A549 (cell line): ENCODE data around the gene HSD17B13. TPM values are rescaled to one million over a fixed set of nuclear protein-coding genes. Genes with fewer than 3 reads are reported as not detected.

Experiments
- ATAC-seq, 2 experiments: fragments of 200-7000 bp in 1 of 2; fragments of >200 bp in 1 of 2; cut with Nextera tagmentation in 1 of 2; cut with Tn5 transposase in 1 of 2; 3 replicates each; pipeline versions ENCODE4 v1.8.0 to v1.9.1; 2018 to 2020; ENCODE audit warnings: mild to moderate bottlenecking in 1 of 2, moderate library complexity in 1 of 2
- CTCF ChIA-PET: fragments of 300-600 bp; sonication (Branson Sonifier 250); formaldehyde crosslinking; extraction: SDS; loops from one replicate; lab custom pipeline; 2021; ENCODE audit warnings: antibody characterized with exemption, inconsistent platforms; lab: Yijun Ruan, JAX
- POLR2A ChIA-PET: fragments of 350-600 bp; formaldehyde crosslinking; extraction: SDS; loops from one replicate; lab custom pipeline; 2021; ENCODE audit warnings: antibody characterized with exemption, inconsistent platforms; lab: Yijun Ruan, JAX
- DNase-seq, 2 experiments: peaks; one replicate each; pipeline versions ENCODE4 v3.0.0 to v3.0.0-alpha.2; 2011 to 2016; ENCODE audit warnings: low read depth in 1 of 2, low spot score in 1 of 2
- FAIRE-seq: peaks from 2 replicates; lab custom pipeline; 2011; peaks lifted over from hg19 to GRCh38; lab: Jason Lieb, UNC
- H3K27ac ChIP-seq, 2 experiments: fragments of >200 bp; sonication (Bioruptor Twin); formaldehyde crosslinking; 3 replicates each; pipeline ENCODE4 v1.5.1; 2016 to 2017
- H3K4me1 ChIP-seq: fragments of >200 bp; sonication (Bioruptor Twin); formaldehyde crosslinking; 3 replicates; pipeline ENCODE4 v1.6.1; 2016
- H3K4me2 ChIP-seq: fragments of >200 bp; sonication (Bioruptor Twin); formaldehyde crosslinking; 3 replicates; pipeline ENCODE4 v1.6.1; 2016
- H3K4me3 ChIP-seq: fragments of >200 bp; sonication (Bioruptor Twin); formaldehyde crosslinking; 3 replicates; pipeline ENCODE4 v1.5.1; 2016
- H3K9me3 ChIP-seq: fragments of >200 bp; sonication (Bioruptor Twin); formaldehyde crosslinking; 3 replicates; pipeline ENCODE4 v1.6.1; 2016
- BHLHE40 ChIP-seq: IDR thresholded peaks from 2 replicates; pipeline ENCODE4 v1.6.1; 2012; ENCODE audit warnings: low read depth, low read length, inconsistent platforms
- CBX2 ChIP-seq: fragments of 200-600 bp; sonication (generic); IDR thresholded peaks from 2 replicates; pipeline ENCODE4 v1.6.1; 2016; ENCODE audit warnings: low read depth, mild to moderate bottlenecking, borderline replicate concordance
- CEBPB ChIP-seq, 2 experiments: fragments of >200 bp in 1 of 2; sonication (Bioruptor Twin) in 1 of 2; formaldehyde crosslinking in 1 of 2; IDR thresholded peaks; 2 replicates each; pipeline ENCODE4 v1.6.1; 2012 to 2016
- CHD4 ChIP-seq: fragments of 200-600 bp; sonication (generic); IDR thresholded peaks from 2 replicates; pipeline ENCODE4 v1.6.1; 2016; ENCODE audit warnings: antibody characterized with exemption, mild to moderate bottlenecking, borderline replicate concordance
- CTCF ChIP-seq: fragments of >200 bp; sonication (Bioruptor Twin); formaldehyde crosslinking; IDR thresholded peaks from 3 replicates; pipeline ENCODE4 v1.5.1; 2016
- EHMT2 ChIP-seq: fragments of 200-600 bp; sonication (generic); IDR thresholded peaks from 2 replicates; pipeline ENCODE4 v1.6.1; 2016; ENCODE audit warnings: antibody characterized with exemption, low read depth, mild to moderate bottlenecking, moderate library complexity
- FOXS1 ChIP-seq: fragments of 250-450 bp; sonication (Bioruptor Pico); IDR thresholded peaks from 2 replicates; pipeline ENCODE4 v1.5.0; 2020; ENCODE audit warnings: mild to moderate bottlenecking, moderate library complexity
- HDAC2 ChIP-seq: fragments of 200-600 bp; sonication (generic); IDR thresholded peaks from 2 replicates; pipeline ENCODE4 v1.6.1; 2016
- KDM5A ChIP-seq: fragments of 200-600 bp; sonication (generic); IDR thresholded peaks from 2 replicates; pipeline ENCODE4 v1.6.1; 2016; ENCODE audit warnings: antibody characterized with exemption, mild to moderate bottlenecking
- MAFK ChIP-seq: fragments of 450-650 bp; IDR thresholded peaks from 2 replicates; pipeline ENCODE4 v1.6.1; 2014; ENCODE audit not compliant: partially characterized antibody
- NPAS2 ChIP-seq: fragments of 250-450 bp; sonication (Bioruptor Pico); IDR thresholded peaks from 2 replicates; pipeline ENCODE4 v1.8.0; 2022; ENCODE audit warnings: mild to moderate bottlenecking, moderate library complexity, borderline replicate concordance
- NR3C1 ChIP-seq: fragments of >200 bp; sonication (Bioruptor Twin); formaldehyde crosslinking; IDR thresholded peaks from 3 replicates; pipeline ENCODE4 v1.6.1; 2017
- PBX3 ChIP-seq: IDR thresholded peaks from 2 replicates; pipeline ENCODE4 v1.6.1; 2012
- PHF8 ChIP-seq: fragments of 200-600 bp; sonication (generic); IDR thresholded peaks from 2 replicates; pipeline ENCODE4 v1.6.1; 2016; ENCODE audit warnings: low read depth, mild to moderate bottlenecking, antibody characterized with exemption, moderate library complexity, borderline replicate concordance
- POLR2A ChIP-seq: IDR thresholded peaks from 2 replicates; pipeline ENCODE4 v1.6.1; 2012; ENCODE audit warnings: mild to moderate bottlenecking, low read length
- POLR2AphosphoS2 ChIP-seq: conservative IDR thresholded peaks from 2 replicates; pipeline ENCODE4 v1.6.1; 2012; ENCODE audit warnings: low read length, improper control_type of control experiment, inconsistent platforms
- RAD21 ChIP-seq, 2 experiments: fragments of >200 bp in 1 of 2; sonication (Bioruptor Twin) in 1 of 2; formaldehyde crosslinking in 1 of 2; IDR thresholded peaks in 1 of 2; conservative IDR thresholded peaks in 1 of 2; 2 replicates in 1 of 2; 3 replicates in 1 of 2; pipeline ENCODE4 v1.6.1; 2012 to 2018; ENCODE audit warnings: inconsistent platforms in 1 of 2
- RCOR1 ChIP-seq: fragments of 150-350 bp; IDR thresholded peaks from 2 replicates; pipeline ENCODE4 v1.6.1; 2014; ENCODE audit warnings: antibody characterized with exemption, low read length, low read depth
- RFX5 ChIP-seq: fragments of 450-650 bp; IDR thresholded peaks from 2 replicates; pipeline ENCODE4 v1.7.1; 2014; ENCODE audit warnings: antibody characterized with exemption, mild to moderate bottlenecking, moderate library complexity
- RNF2 ChIP-seq: fragments of 200-600 bp; sonication (generic); IDR thresholded peaks from 2 replicates; pipeline ENCODE4 v1.6.1; 2016; ENCODE audit warnings: low read depth, mild to moderate bottlenecking, antibody characterized with exemption, moderate library complexity, borderline replicate concordance
- SMC3 ChIP-seq: fragments of >200 bp; sonication (Bioruptor Twin); formaldehyde crosslinking; IDR thresholded peaks from 3 replicates; pipeline ENCODE4 v1.6.1; 2018; ENCODE audit warnings: inconsistent platforms
- SREBF2 ChIP-seq: fragments of 450-650 bp; IDR thresholded peaks from 2 replicates; pipeline ENCODE4 v1.6.1; 2014; ENCODE audit warnings: mild to moderate bottlenecking, moderate library complexity
- TP53 ChIP-seq: fragments of 250-450 bp; sonication (Bioruptor Pico); IDR thresholded peaks from 2 replicates; pipeline ENCODE4 v1.5.0; 2021; ENCODE audit warnings: mild to moderate bottlenecking, moderate library complexity
- ZC3H11A ChIP-seq: fragments of 450-650 bp; IDR thresholded peaks from 2 replicates; pipeline ENCODE4 v1.6.1; 2014; ENCODE audit warnings: antibody characterized with exemption, mild to moderate bottlenecking
- ZFP36 ChIP-seq: fragments of 450-650 bp; IDR thresholded peaks from 2 replicates; pipeline ENCODE4 v1.6.1; 2014; ENCODE audit warnings: borderline replicate concordance; ENCODE audit not compliant: partially characterized antibody
- ZNF302 ChIP-seq: fragments of 250-450 bp; sonication (Bioruptor Pico); IDR thresholded peaks from 2 replicates; pipeline ENCODE4 v1.9.0; 2021; ENCODE audit warnings: inconsistent platforms, mild to moderate bottlenecking, moderate library complexity
- WGBS: methylation state at CpG from one replicate; pipeline ENCODE4 v1.1.6; 2017; ENCODE audit errors: missing lambda C conversion rate; 5-methylcytosine and 5-hydroxymethylcytosine counted together
- polyA plus RNA-seq, 4 experiments: library from polyadenylated mRNA; depleted of rRNA in 3 of 4; stranded (reverse); fragments of >200 nt; fragmentation: RNase III in 1 of 4; extraction: RNeasy Plus Mini Kit Qiagen cat#74134 plus additional on column Dnase treatment in 1 of 4; gene quantifications; 2 replicates in 3 of 4; 3 replicates in 1 of 4; pipeline ENCODE4 v1.2.3, GENCODE V29; 2011 to 2017
- TF ChIP-seq, protein P1 (sequence below): IDR thresholded peaks from 2 replicates; pipeline ENCODE4 v1.6.1; 2012

Gene HSD17B13
- polyA plus RNA-seq, 2 of the 4 experiments (the other 2 are of a cell fraction), result 0.08 to 0.30 TPM

DNA sequence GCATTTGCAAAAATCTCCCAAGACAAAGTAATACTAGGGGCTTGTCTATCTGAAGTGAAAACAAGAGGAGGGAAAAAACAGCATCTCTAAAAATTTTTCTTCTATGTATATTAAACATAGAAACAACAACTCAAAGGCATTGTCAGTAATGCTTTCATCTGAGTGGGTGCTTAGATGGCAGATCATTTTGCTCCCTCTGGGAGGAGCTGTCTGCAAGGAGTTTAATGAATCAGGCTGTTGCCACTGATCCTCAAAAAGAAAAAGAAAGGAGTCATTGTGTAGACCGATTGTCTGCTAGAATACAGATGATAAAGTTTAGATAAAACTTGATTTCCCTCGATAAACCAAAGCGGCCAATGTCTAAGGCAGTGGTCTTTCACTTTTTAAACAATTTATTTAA, 52.5 kb downstream of the HSD17B13 start:
- WGBS, result 22% methylated on average over 3 of the region's 3 CpGs
- no peak for FAIRE-seq
- ChIA-PET CTCF (interaction anchor here (0.8 to 1.7 kb wide), 5 partner anchors 59 to 207 kb away, joined by 3 to 4 read pairs (median 3); no protein-coding TSS in a partner anchor), POLR2A (no interaction called here)
- Histone ChIP-seq H3K4me2 (no peak overlapping the region), H3K4me1 (no peaks in the 10 kb centered on the region), H3K4me3 (no peak overlapping the region), H3K27ac (no peak overlapping the region), H3K9me3 (no peaks in the 10 kb centered on the region)
- ATAC-seq, result peak; percentile 43 to 85; a peak in 4 of 6 replicates
- TF ChIP-seq RAD21 (conservative IDR thresholded peaks at IDR 0.05 in 1 of 2, IDR thresholded peaks at IDR 0.05 in 1 of 2) (peak; percentile 75 to 76), ZFP36 (no peak), SMC3 (peak; percentile 57), CEBPB (IDR thresholded peaks at IDR 0.05) (no peak), CTCF (peak; percentile 60)
- DNase-seq, result peak; percentile 27 to 51

DNA sequence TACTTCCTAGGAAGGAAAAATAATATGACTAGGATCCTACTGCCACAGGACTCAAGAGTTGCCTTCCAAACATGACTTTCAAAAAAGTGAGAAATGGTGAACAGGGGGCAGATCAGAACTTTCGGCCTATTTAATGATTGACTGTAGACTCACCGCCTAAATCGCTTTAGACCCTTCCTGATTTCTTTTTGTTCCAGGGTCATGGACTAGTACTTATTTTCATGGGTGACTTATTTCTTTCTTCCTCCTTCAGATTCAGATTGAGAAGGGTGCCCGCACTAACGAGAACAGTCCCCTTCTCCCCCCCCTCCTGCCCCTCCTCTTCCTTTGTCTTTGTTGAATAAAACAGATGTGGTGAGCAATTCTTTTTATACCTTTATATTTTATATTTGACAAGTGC, 54.3 kb downstream of the HSD17B13 start:
- H3K4me1 ChIP-seq, result no peaks in the 10 kb centered on the region
- CTCF ChIA-PET, result interaction anchor here (1.5 kb wide), 1 partner anchor 198 kb away, joined by 4 read pairs; no protein-coding TSS in a partner anchor

GRCh38 chr4:87266986-87267385, 55.7 kb downstream of the HSD17B13 start:
- H3K4me3 ChIP-seq, result no peak overlapping the region
- ChIA-PET CTCF (interaction anchor here (0.8 kb wide), 1 partner anchor 11 kb away, joined by 3 read pairs; no protein-coding TSS in a partner anchor), POLR2A (no interaction called here)
- ATAC-seq (no peak), DNase-seq (no peak), FAIRE-seq (no peak)
- no peaks in the 10 kb centered on the region for H3K9me3 ChIP-seq
- H3K4me1 ChIP-seq, result no peaks in the 10 kb centered on the region
- 82% methylated on average over 3 of the region's 3 CpGs for WGBS
- no peak for TF ChIP-seq RFX5
- TF ChIP-seq NR3C1, result no peak
- no peak overlapping the region for H3K4me2 ChIP-seq
- H3K27ac ChIP-seq, result no peak overlapping the region

More for the DNA sequence above, 54.3 kb downstream of the HSD17B13 start:
- POLR2A ChIA-PET, result no interaction called here
- no peak overlapping the region for H3K4me3 ChIP-seq
- DNase-seq, result no peak
- no peak overlapping the region for H3K4me2 ChIP-seq
- TF ChIP-seq MAFK (no peak), CHD4 (no peak), EHMT2 (no peak), NPAS2 (no peak), POLR2AphosphoS2 (no peak), BHLHE40 (no peak), FOXS1 (no peak), CBX2 (no peak), RCOR1 (no peak), TP53 (CRISPR knock-in tag) (no peak), SREBF2 (no peak), HDAC2 (no peak), KDM5A (no peak)
- TF ChIP-seq, protein P1, sequence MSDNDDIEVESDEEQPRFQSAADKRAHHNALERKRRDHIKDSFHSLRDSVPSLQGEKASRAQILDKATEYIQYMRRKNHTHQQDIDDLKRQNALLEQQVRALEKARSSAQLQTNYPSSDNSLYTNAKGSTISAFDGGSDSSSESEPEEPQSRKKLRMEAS, result no peak
- TF ChIP-seq, all 56 proteins: peak for 0
- no peak overlapping the region for H3K27ac ChIP-seq
- ATAC-seq (no peak), FAIRE-seq (no peak)
- WGBS, result 91% methylated on average over 5 of the region's 5 CpGs
- H3K9me3 ChIP-seq, result no peaks in the 10 kb centered on the region

GRCh38 chr4:87262886-87263285, 59.8 kb downstream of the HSD17B13 start:
- POLR2A ChIA-PET, result no interaction called here
- H3K4me1 ChIP-seq, result no peaks in the 10 kb centered on the region
- H3K9me3 ChIP-seq, result no peaks in the 10 kb centered on the region
- WGBS, result 57% methylated on average over 1 of the region's 1 CpG
- TF ChIP-seq SMC3, result no peak
- TF ChIP-seq POLR2A, result no peak
- TF ChIP-seq EHMT2, result no peak
- no peak for TF ChIP-seq ZNF302 (CRISPR knock-in tag)
- no peak for TF ChIP-seq BHLHE40
- no peak for TF ChIP-seq RNF2
- no peak for TF ChIP-seq PBX3
- no peak for TF ChIP-seq POLR2AphosphoS2
- TF ChIP-seq ZC3H11A, result no peak
- TF ChIP-seq, protein P1, result no peak
- no peak for TF ChIP-seq PHF8
- TF ChIP-seq CHD4, result no peak
- DNase-seq (no peak), FAIRE-seq (no peak), ATAC-seq (no peak)
- no peak overlapping the region for H3K4me2 ChIP-seq
- no peak overlapping the region for H3K27ac ChIP-seq
- CTCF ChIA-PET, result interaction anchor here (0.9 to 1.5 kb wide), 4 partner anchors 9 to 201 kb away, joined by 3 read pairs; no protein-coding TSS in a partner anchor
- no peak overlapping the region for H3K4me3 ChIP-seq
